ENCODE results near the gene DHRSX. TPM values are rescaled to one million over a fixed set of nuclear protein-coding genes. Genes with fewer than 3 reads are reported as not detected.
A peak's percentile ranks its signal among the peaks of the same experiment; 100 is the strongest.
"Not testable (repeated sequence)": the region's sequence is repeated elsewhere in the genome, so short reads cannot be mapped to it uniquely, and the experiment has no call there.

The DHRSX gene
- total and polyA plus RNA-seq, 7 experiments from 2014 or later: 15.0 to 26.2 (median 17.6) TPM

- H3K36me3 ChIP-seq (ENCODE audit: control insufficient read depth in 2 of 3, insufficient read depth in 3 of 3, low read length in 3 of 3): peaks cover 0 to 9% (median 0%) of the 10 kb centered on the region in 3 experiments
- no peaks in the 10 kb centered on the region for H3K4me1 ChIP-seq (ENCODE audit: control insufficient read depth in 2 of 2, insufficient read depth in 2 of 2, low read length in 2 of 2)
- no peaks in the 10 kb centered on the region for H3K27me3 Mint-ChIP-seq
- H3K9me3 ChIP-seq (ENCODE audit: control insufficient read depth in 2 of 3, low read length in 3 of 3): no peaks in the 10 kb centered on the region
- H3K27ac Mint-ChIP-seq: peak overlapping the region in 1 of 9 donors; percentile 51
- ATAC-seq (no peak), DNase-seq (no peak)
- H3K27ac ChIP-seq (ENCODE audit: low read depth, low read length): no peak overlapping the region
- no peaks in the 10 kb centered on the region for H3K27me3 ChIP-seq (ENCODE audit: control insufficient read depth in 2 of 2, insufficient read depth in 2 of 2, low read length in 2 of 2)
- H3K4me3 ChIP-seq (ENCODE audit: low read length): no peak overlapping the region
- H3K36me3 Mint-ChIP-seq: peaks cover 27 to 72% (median 64%) of the 10 kb centered on the region in 5 donors
- no peak overlapping the region for H3K4me3 Mint-ChIP-seq
- peaks cover 0 to 10% (median 0%) of the 10 kb centered on the region in 7 donors for H3K4me1 Mint-ChIP-seq
- CTCF ChIA-PET: no interaction called here
- peaks cover 0 to 19% (median 0%) of the 10 kb centered on the region in 11 donors for H3K9me3 Mint-ChIP-seq
- POLR2A ChIA-PET: no interaction called here
- intact Hi-C loops (cut with micrococcal nuclease): no loop called here
Measured at GRCh38 chrX:2286731-2287130, 214.0 kb downstream of the DHRSX start.

GRCh38 chrX:2284601-2285000, 216.2 kb downstream of the DHRSX start:
- CTCF ChIA-PET: no interaction called here
- no peak overlapping the region for H3K4me3 Mint-ChIP-seq
- DNase-seq (no peak), ATAC-seq (no peak)
- POLR2A ChIA-PET: no interaction called here
- peaks cover 15 to 53% (median 45%) of the 10 kb centered on the region in 5 donors for H3K36me3 Mint-ChIP-seq
- H3K4me1 Mint-ChIP-seq: peaks cover 0 to 10% (median 0%) of the 10 kb centered on the region in 7 donors
- H3K36me3 ChIP-seq (ENCODE audit: control insufficient read depth in 2 of 3, insufficient read depth in 3 of 3, low read length in 3 of 3): no peaks in the 10 kb centered on the region
- intact Hi-C loops (cut with micrococcal nuclease): no loop called here
- H3K27ac ChIP-seq (ENCODE audit: low read depth, low read length): no peak overlapping the region
- H3K27ac Mint-ChIP-seq: no peak overlapping the region
- no peak overlapping the region for H3K4me3 ChIP-seq (ENCODE audit: low read length)
- no peaks in the 10 kb centered on the region for H3K27me3 ChIP-seq (ENCODE audit: control insufficient read depth in 2 of 2, insufficient read depth in 2 of 2, low read length in 2 of 2)
- H3K27me3 Mint-ChIP-seq: no peaks in the 10 kb centered on the region
- H3K9me3 Mint-ChIP-seq: peaks cover 0 to 13% (median 0%) of the 10 kb centered on the region in 11 donors
- H3K4me1 ChIP-seq (ENCODE audit: control insufficient read depth in 2 of 2, insufficient read depth in 2 of 2, low read length in 2 of 2): no peaks in the 10 kb centered on the region
- no peaks in the 10 kb centered on the region for H3K9me3 ChIP-seq (ENCODE audit: control insufficient read depth in 2 of 3, low read length in 3 of 3)

DNA sequence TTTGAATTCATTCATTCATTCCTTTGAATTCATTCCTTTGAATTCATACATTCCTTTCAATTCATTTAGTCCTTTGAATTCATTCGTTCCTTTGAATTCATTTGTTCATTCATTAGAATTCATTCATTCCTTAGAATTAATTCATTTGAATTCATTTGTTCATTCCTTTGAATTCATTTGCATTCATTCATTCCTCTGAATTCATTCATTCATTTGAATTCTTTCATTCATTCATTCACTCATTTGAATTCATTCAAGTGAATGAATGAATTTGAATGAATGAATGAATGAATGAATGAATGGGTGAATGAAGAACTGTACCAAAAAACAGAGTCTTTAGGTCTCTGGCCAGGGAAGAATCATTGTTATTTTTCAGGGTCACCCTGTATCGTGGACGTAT, 216.6 kb downstream of the DHRSX start:
- Histone ChIP-seq H3K9me3 (ENCODE audit: control insufficient read depth in 2 of 3, low read length in 3 of 3) (no peaks in the 10 kb centered on the region), H3K36me3 (ENCODE audit: control insufficient read depth in 2 of 3, insufficient read depth in 3 of 3, low read length in 3 of 3) (no peaks in the 10 kb centered on the region), H3K27ac (ENCODE audit: low read depth, low read length) (no peak overlapping the region), H3K4me1 (ENCODE audit: control insufficient read depth in 2 of 2, insufficient read depth in 2 of 2, low read length in 2 of 2) (no peaks in the 10 kb centered on the region), H3K27me3 (ENCODE audit: control insufficient read depth in 2 of 2, insufficient read depth in 2 of 2, low read length in 2 of 2) (no peaks in the 10 kb centered on the region), H3K4me3 (ENCODE audit: low read length) (no peak overlapping the region)
- ChIA-PET CTCF (no interaction called here), POLR2A (no interaction called here)
- DNase-seq: no peak
- peaks cover 0 to 13% (median 0%) of the 10 kb centered on the region in 11 donors for H3K9me3 Mint-ChIP-seq
- no peaks in the 10 kb centered on the region for H3K27me3 Mint-ChIP-seq
- no peak overlapping the region for H3K4me3 Mint-ChIP-seq
- intact Hi-C loops (cut with micrococcal nuclease): no loop called here
- no peak overlapping the region for H3K27ac Mint-ChIP-seq
- ATAC-seq: no peak
- peaks cover 15 to 48% (median 41%) of the 10 kb centered on the region in 5 donors for H3K36me3 Mint-ChIP-seq
- H3K4me1 Mint-ChIP-seq: peaks cover 0 to 10% (median 0%) of the 10 kb centered on the region in 7 donors

DNA sequence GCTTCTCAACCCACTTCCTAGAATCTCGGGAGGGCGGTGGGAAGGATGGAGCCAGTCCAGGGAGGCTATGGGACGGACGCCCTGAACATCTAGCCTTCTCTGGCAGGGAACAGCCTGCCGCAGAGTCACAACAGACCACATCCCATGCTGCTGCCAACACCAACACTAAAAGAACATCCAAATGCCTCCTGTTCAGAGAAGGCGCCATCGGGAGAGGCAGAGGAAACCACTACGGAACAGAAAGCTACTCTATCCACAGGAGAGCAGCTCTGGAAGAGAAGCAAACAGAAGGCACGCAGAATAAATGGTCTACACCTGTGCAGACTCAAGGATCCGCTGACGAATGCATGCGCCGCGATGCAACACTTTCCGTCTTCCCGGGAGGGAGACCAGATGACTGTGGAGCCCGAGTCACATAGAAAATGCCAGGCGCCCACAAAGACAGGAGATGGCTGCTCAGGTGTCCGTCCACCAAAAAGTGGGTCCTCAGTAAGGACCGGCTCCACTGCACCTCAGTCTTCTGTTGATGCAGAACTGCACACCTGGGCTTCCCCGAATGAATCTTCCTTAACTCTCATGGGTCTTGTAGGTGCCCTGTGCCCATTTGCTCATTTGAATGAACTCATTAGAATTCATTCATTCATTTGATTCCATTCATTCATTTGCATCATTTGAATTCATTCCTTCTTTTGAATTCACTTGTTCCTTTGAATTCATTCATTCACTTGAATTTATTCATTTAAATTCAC, 217.5 kb downstream of the DHRSX start:
- intact Hi-C loops (cut with micrococcal nuclease): no loop called here
- Histone ChIP-seq H3K27ac (ENCODE audit: low read depth, low read length) (no peak overlapping the region), H3K9me3 (ENCODE audit: control insufficient read depth in 2 of 3, low read length in 3 of 3) (no peaks in the 10 kb centered on the region), H3K27me3 (ENCODE audit: control insufficient read depth in 2 of 2, insufficient read depth in 2 of 2, low read length in 2 of 2) (no peaks in the 10 kb centered on the region), H3K4me3 (ENCODE audit: low read length) (no peak overlapping the region), H3K36me3 (ENCODE audit: control insufficient read depth in 2 of 3, insufficient read depth in 3 of 3, low read length in 3 of 3) (no peaks in the 10 kb centered on the region), H3K4me1 (ENCODE audit: control insufficient read depth in 2 of 2, insufficient read depth in 2 of 2, low read length in 2 of 2) (no peaks in the 10 kb centered on the region)
- H3K27ac Mint-ChIP-seq: no peak overlapping the region
- H3K4me1 Mint-ChIP-seq: peaks cover 0 to 10% (median 0%) of the 10 kb centered on the region in 7 donors
- peaks cover 15 to 42% (median 32%) of the 10 kb centered on the region in 5 donors for H3K36me3 Mint-ChIP-seq
- ChIA-PET POLR2A (no interaction called here), CTCF (no interaction called here)
- DNase-seq: no peak
- H3K4me3 Mint-ChIP-seq: no peak overlapping the region
- peaks cover 0 to 13% (median 0%) of the 10 kb centered on the region in 11 donors for H3K9me3 Mint-ChIP-seq
- H3K27me3 Mint-ChIP-seq: no peaks in the 10 kb centered on the region
- no peak for ATAC-seq

DNA sequence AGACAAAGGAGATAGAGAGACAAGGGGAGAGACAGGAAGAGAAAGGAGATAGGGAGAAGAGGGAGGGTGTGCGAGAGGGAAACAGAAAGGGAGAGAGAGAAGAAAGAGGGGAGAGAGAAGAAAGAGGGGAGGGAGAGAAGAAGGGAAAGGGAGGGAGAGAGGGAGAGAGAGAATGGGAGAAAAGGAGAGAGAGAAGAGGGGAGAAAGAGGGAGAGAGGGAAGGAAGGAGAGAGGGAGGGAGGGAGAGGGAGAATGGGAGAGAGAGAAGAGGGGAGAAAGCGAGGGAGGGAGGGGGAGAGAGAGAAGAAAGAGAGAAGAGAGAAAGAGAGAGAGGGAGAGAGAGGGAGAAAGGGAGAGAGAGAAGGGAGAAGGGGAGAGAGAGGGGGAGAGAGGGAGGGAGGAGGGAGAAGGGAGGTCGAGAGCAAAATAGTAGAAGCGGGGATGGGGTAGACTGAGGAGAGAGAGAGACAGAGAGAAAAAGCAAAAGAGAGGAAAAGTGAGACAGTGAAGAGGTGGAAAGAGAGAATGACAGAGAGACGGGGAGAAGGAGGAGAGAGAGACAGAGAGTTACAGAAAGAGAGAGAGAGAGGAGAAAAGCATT, 218.2 kb downstream of the DHRSX start:
- H3K27me3 ChIP-seq (ENCODE audit: control insufficient read depth in 2 of 2, insufficient read depth in 2 of 2, low read length in 2 of 2): no peaks in the 10 kb centered on the region
- Mint-ChIP-seq H3K27ac (peak overlapping the region in 1 of 9 donors; percentile 45), H3K9me3 (peaks cover 0 to 12% (median 0%) of the 10 kb centered on the region in 11 donors), H3K4me3 (no peak overlapping the region), H3K27me3 (no peaks in the 10 kb centered on the region), H3K4me1 (peaks cover 0 to 10% (median 0%) of the 10 kb centered on the region in 7 donors), H3K36me3 (peaks cover 10 to 37% (median 26%) of the 10 kb centered on the region in 5 donors)
- H3K4me1 ChIP-seq (ENCODE audit: control insufficient read depth in 2 of 2, insufficient read depth in 2 of 2, low read length in 2 of 2): no peaks in the 10 kb centered on the region
- intact Hi-C loops (cut with micrococcal nuclease): no loop called here
- H3K27ac ChIP-seq (ENCODE audit: low read depth, low read length): no peak overlapping the region
- no peak overlapping the region for H3K4me3 ChIP-seq (ENCODE audit: low read length)
- DNase-seq (no peak), ATAC-seq (no peak)
- H3K9me3 ChIP-seq (ENCODE audit: control insufficient read depth in 2 of 3, low read length in 3 of 3): no peaks in the 10 kb centered on the region
- ChIA-PET POLR2A (no interaction called here), CTCF (no interaction called here)
- H3K36me3 ChIP-seq (ENCODE audit: control insufficient read depth in 2 of 3, insufficient read depth in 3 of 3, low read length in 3 of 3): no peaks in the 10 kb centered on the region

DNA sequence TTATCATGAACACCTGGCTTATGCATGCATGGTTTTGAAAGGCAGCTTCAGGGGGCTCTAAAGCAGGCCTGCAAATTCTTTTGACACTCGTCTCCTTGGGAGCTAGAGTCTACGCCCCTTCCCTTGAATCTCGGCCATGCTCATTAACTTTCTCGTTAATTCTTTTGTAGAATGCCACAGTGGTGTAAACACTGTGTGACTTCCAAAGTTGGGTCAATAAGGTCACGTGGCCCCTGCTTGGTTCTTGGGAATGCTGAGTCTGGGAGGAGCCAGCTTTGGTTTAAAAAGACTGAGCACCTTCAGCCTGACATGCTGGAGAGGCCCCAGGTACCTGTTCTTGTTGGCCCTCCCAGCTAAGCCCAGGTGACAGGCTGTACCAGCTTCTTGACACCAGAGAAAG, 228.4 kb downstream of the DHRSX start:
- Mint-ChIP-seq H3K4me1 (peaks cover 0 to 4% (median 0%) of the 10 kb centered on the region in 7 donors), H3K9me3 (peaks cover 0 to 17% (median 0%) of the 10 kb centered on the region in 11 donors), H3K4me3 (no peak overlapping the region), H3K36me3 (peaks cover 14 to 44% (median 33%) of the 10 kb centered on the region in 5 donors), H3K27me3 (no peaks in the 10 kb centered on the region), H3K27ac (no peak overlapping the region)
- CTCF ChIA-PET: no interaction called here
- H3K9me3 ChIP-seq (ENCODE audit: control insufficient read depth in 2 of 3, low read length in 3 of 3): no peaks in the 10 kb centered on the region
- no peak overlapping the region for H3K27ac ChIP-seq (ENCODE audit: low read depth, low read length)
- H3K36me3 ChIP-seq (ENCODE audit: control insufficient read depth in 2 of 3, insufficient read depth in 3 of 3, low read length in 3 of 3): no peaks in the 10 kb centered on the region
- no peaks in the 10 kb centered on the region for H3K4me1 ChIP-seq (ENCODE audit: control insufficient read depth in 2 of 2, insufficient read depth in 2 of 2, low read length in 2 of 2)
- no peak for DNase-seq
- ATAC-seq: no peak
- POLR2A ChIA-PET: no interaction called here
- H3K4me3 ChIP-seq (ENCODE audit: low read length): no peak overlapping the region
- intact Hi-C loops (cut with micrococcal nuclease): no loop called here
- H3K27me3 ChIP-seq (ENCODE audit: control insufficient read depth in 2 of 2, insufficient read depth in 2 of 2, low read length in 2 of 2): no peaks in the 10 kb centered on the region

DNA sequence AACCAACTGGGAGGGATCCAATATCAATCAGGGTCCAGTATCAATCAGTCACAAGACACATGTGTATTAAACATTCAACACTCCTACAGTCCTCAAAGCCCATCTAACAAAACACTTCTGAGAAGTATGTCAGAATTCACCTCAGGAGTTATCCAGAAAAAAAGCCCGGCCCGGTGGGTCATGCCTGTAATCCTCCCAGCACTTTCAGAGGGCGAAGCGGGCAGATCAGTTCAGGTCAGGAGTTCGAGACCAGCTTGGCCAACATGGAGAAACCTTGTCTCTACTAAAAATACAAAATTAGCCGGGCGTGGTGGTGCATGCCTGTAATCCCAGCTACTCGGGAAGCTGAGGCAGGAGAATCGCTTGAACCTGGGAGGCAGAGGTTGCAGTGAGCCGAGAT, 229.2 kb downstream of the DHRSX start:
- POLR2A ChIA-PET; H3K9me3 ChIP-seq (ENCODE audit: control insufficient read depth in 2 of 3, low read length in 3 of 3); H3K27ac Mint-ChIP-seq; H3K4me3 Mint-ChIP-seq; H3K27me3 ChIP-seq (ENCODE audit: control insufficient read depth in 2 of 2, insufficient read depth in 2 of 2, low read length in 2 of 2); CTCF ChIA-PET; H3K4me3 ChIP-seq (ENCODE audit: low read length); H3K27me3 Mint-ChIP-seq; H3K27ac ChIP-seq (ENCODE audit: low read depth, low read length); ATAC-seq; H3K36me3 ChIP-seq (ENCODE audit: control insufficient read depth in 2 of 3, insufficient read depth in 3 of 3, low read length in 3 of 3); H3K4me1 Mint-ChIP-seq; H3K4me1 ChIP-seq (ENCODE audit: control insufficient read depth in 2 of 2, insufficient read depth in 2 of 2, low read length in 2 of 2); intact Hi-C loops (cut with micrococcal nuclease); DNase-seq: not testable (repeated sequence)
- Mint-ChIP-seq H3K36me3 (peaks cover 14 to 50% (median 38%) of the 10 kb centered on the region in 5 donors), H3K9me3 (peaks cover 0 to 17% (median 0%) of the 10 kb centered on the region in 11 donors)

Measured in naive thymus-derived CD4-positive, alpha-beta T cell (primary cell).